Stimulated activated CD8-positive, alpha-beta memory T cell treated with anti-CD3 and anti-CD28 coated beads, Interleukin-7, amount 100 ng/mL, for 4 hours (primary cell): ENCODE measurements around the gene SCIN.

Source experiments
- DNase-seq, 2 donors: peaks; one replicate each; pipeline ENCODE4 v3.0.0-alpha.2; 2020; ENCODE audit warnings: low read depth in 2 of 2

The SCIN gene

GRCh38 chr7:12567015-12567414, 3.5 kb upstream of the SCIN start:
- no peak for DNase-seq

- no peak for DNase-seq
Observed at GRCh38 chr7:12569673-12570072, 847 bp upstream of the SCIN start.

GRCh38 chr7:12570168-12570533, 369 bp upstream of the SCIN start:
- no peak for DNase-seq

- no peak for DNase-seq
Observed at GRCh38 chr7:12571691-12572090, 1.2 kb downstream of the SCIN start.

GRCh38 chr7:12572941-12573575, 2.5 kb downstream of the SCIN start:
- no peak for DNase-seq

GRCh38 chr7:12573885-12574284, 3.4 kb downstream of the SCIN start:
- DNase-seq = no peak

- DNase-seq = no peak
Observed at GRCh38 chr7:12578930-12579640, 8.6 kb downstream of the SCIN start.

GRCh38 chr7:12581897-12582296, 11.4 kb downstream of the SCIN start:
- no peak for DNase-seq

- DNase-seq = no peak
Observed at GRCh38 chr7:12582362-12582761, 11.8 kb downstream of the SCIN start.

- no peak for DNase-seq
Observed at GRCh38 chr7:12583176-12583575, 12.7 kb downstream of the SCIN start.

- no peak for DNase-seq
Observed at GRCh38 chr7:12583922-12584321, 13.4 kb downstream of the SCIN start.

- no peak for DNase-seq
Observed at GRCh38 chr7:12584930-12585329, 14.4 kb downstream of the SCIN start.

- DNase-seq = no peak
Observed at GRCh38 chr7:12586271-12586670, 15.8 kb downstream of the SCIN start.

GRCh38 chr7:12588259-12588904, 17.9 kb downstream of the SCIN start:
- no peak for DNase-seq

- DNase-seq = no peak
Observed at GRCh38 chr7:12590559-12590958, 20.0 kb downstream of the SCIN start.

- no peak for DNase-seq
Observed at GRCh38 chr7:12594122-12594897, 23.8 kb downstream of the SCIN start.

- no peak for DNase-seq
Observed at GRCh38 chr7:12595148-12595547, 24.6 kb downstream of the SCIN start.

- no peak for DNase-seq
Observed at GRCh38 chr7:12596225-12596790, 25.8 kb downstream of the SCIN start.

- DNase-seq = no peak
Observed at GRCh38 chr7:12601302-12601869, 30.9 kb downstream of the SCIN start.

GRCh38 chr7:12607134-12607533, 36.6 kb downstream of the SCIN start:
- DNase-seq = no peak

GRCh38 chr7:12609561-12609960, 39.0 kb downstream of the SCIN start:
- DNase-seq = no peak

- DNase-seq = no peak
Observed at GRCh38 chr7:12610899-12611298, 40.4 kb downstream of the SCIN start.
